Measurements from ENCODE around the gene P2RX3.

The P2RX3 gene

DNA sequence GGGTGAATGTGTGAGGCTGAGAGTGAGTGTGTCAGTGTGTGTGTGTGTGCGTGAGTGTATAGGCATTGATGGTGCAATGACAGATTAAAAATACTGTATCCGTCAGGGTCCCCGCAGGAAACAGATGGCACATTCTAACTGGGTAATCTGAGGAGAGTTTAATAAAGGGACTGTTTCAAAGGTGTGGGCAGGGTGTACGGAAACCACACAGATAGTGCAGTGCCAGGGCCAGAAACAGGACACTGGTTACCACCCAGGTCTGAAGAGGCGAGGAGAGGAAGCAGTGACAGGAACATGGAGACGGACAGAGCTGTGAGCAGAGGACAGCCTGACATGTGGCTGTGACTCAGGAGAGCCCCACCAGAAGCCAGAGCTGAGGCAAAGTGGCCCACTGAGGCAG lies 16.5 kb downstream of the P2RX3 start:
- WGBS (ENCODE audit: extremely low coverage, insufficient coverage, insufficient read length) = no CpG with 5 or more reads among the region's 6 CpGs

DNA sequence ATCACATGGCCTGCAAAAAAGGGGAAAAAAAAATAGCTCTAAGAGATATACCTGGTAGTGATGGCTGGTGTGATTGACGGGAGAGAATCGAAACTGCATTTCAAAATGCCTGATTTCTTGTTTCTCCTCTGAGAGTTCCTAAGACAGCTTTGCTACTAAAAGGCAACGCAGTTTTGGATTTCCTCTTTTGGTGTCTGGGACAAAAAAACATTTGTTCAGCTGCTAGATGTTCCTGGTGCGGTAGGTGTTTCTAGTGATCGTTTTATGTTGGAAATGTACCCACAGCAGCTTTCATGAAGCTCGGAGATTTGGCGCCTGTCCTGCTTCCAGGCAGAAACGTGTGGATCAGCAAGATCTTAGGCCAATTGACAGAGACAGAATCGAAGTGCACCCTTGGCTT lies 18.1 kb downstream of the P2RX3 start:
- no peak overlapping the region for H3K18ac ChIP-seq (ENCODE audit: low read length)
- no peak overlapping the region for H2AK5ac ChIP-seq (ENCODE audit: low read length)
- no peak overlapping the region for H3K4me2 ChIP-seq (ENCODE audit: low read length)
- no peaks in the 10 kb centered on the region for H3K79me1 ChIP-seq (ENCODE audit: low read length)
- no peak overlapping the region for H3K4me3 ChIP-seq (ENCODE audit: low read depth, low read length)
- H4K12ac ChIP-seq (ENCODE audit: low read depth, low read length) = no peak overlapping the region
- DNase-seq = no peak
- no peak overlapping the region for H3K4ac ChIP-seq (ENCODE audit: low read depth, low read length)
- H3K23ac ChIP-seq (ENCODE audit: low read length) = no peak overlapping the region
- H3K27ac ChIP-seq (ENCODE audit: low read depth, low read length) = no peak overlapping the region
- no peak overlapping the region for H2BK120ac ChIP-seq (ENCODE audit: insufficient read depth, low read length, poor library complexity)
- H3K4me1 ChIP-seq (ENCODE audit: control insufficient read depth in 1 of 2, insufficient read depth in 2 of 2, low read length in 2 of 2) = no peaks in the 10 kb centered on the region
- H3K27me3 ChIP-seq (ENCODE audit: insufficient read depth, low read length) = no peaks in the 10 kb centered on the region
- H4K8ac ChIP-seq (ENCODE audit: low read depth, low read length) = no peak overlapping the region
- no peak overlapping the region for H2BK12ac ChIP-seq (ENCODE audit: low read length)
- H3K9me3 ChIP-seq (ENCODE audit: insufficient read depth, low read depth, low read length) = no peaks in the 10 kb centered on the region
- no peaks in the 10 kb centered on the region for H3K79me2 ChIP-seq (ENCODE audit: control insufficient read depth, insufficient read depth, low read length, poor library complexity)
- no peak overlapping the region for H2BK5ac ChIP-seq (ENCODE audit: low read depth, low read length, poor library complexity)
- no peak overlapping the region for H2AFZ ChIP-seq (ENCODE audit: insufficient read depth, low read length, poor library complexity)
- H3K36me3 ChIP-seq (ENCODE audit: control insufficient read depth in 1 of 2, insufficient read depth in 2 of 2, low read length in 2 of 2) = no peaks in the 10 kb centered on the region
- no peak overlapping the region for H3K14ac ChIP-seq (ENCODE audit: low read length)
- no peak overlapping the region for H3K9ac ChIP-seq (ENCODE audit: low read length)
- H4K91ac ChIP-seq (ENCODE audit: low read depth, low read length) = no peak overlapping the region
- WGBS (ENCODE audit: extremely low coverage, insufficient coverage, insufficient read length) = no CpG with 5 or more reads among the region's 9 CpGs

More for the DNA sequence above, 16.5 kb downstream of the P2RX3 start:
- peaks cover 0 to under 1% of the 10 kb centered on the region in 2 experiments for H3K4me1 ChIP-seq (ENCODE audit: control insufficient read depth in 1 of 2, insufficient read depth in 2 of 2, low read length in 2 of 2)
- no peak overlapping the region for H4K12ac ChIP-seq (ENCODE audit: low read depth, low read length)
- H3K4me2 ChIP-seq (ENCODE audit: low read length) = no peak overlapping the region
- DNase-seq = no peak
- H3K4ac ChIP-seq (ENCODE audit: low read depth, low read length) = no peak overlapping the region
- H2BK120ac ChIP-seq (ENCODE audit: insufficient read depth, low read length, poor library complexity) = no peak overlapping the region
- H4K91ac ChIP-seq (ENCODE audit: low read depth, low read length) = no peak overlapping the region
- no peak overlapping the region for H4K8ac ChIP-seq (ENCODE audit: low read depth, low read length)
- no peaks in the 10 kb centered on the region for H3K9me3 ChIP-seq (ENCODE audit: insufficient read depth, low read depth, low read length)
- no peak overlapping the region for H2AFZ ChIP-seq (ENCODE audit: insufficient read depth, low read length, poor library complexity)
- H3K23ac ChIP-seq (ENCODE audit: low read length) = no peak overlapping the region
- no peak overlapping the region for H2BK5ac ChIP-seq (ENCODE audit: low read depth, low read length, poor library complexity)
- H2BK12ac ChIP-seq (ENCODE audit: low read length) = no peak overlapping the region
- no peak overlapping the region for H2AK5ac ChIP-seq (ENCODE audit: low read length)
- peaks cover under 1% of the 10 kb centered on the region for H3K79me1 ChIP-seq (ENCODE audit: low read length)
- H3K27me3 ChIP-seq (ENCODE audit: insufficient read depth, low read length) = no peaks in the 10 kb centered on the region
- no peak overlapping the region for H3K14ac ChIP-seq (ENCODE audit: low read length)
- H3K36me3 ChIP-seq (ENCODE audit: control insufficient read depth in 1 of 2, insufficient read depth in 2 of 2, low read length in 2 of 2) = no peaks in the 10 kb centered on the region
- H3K4me3 ChIP-seq (ENCODE audit: low read depth, low read length) = no peak overlapping the region
- H3K9ac ChIP-seq (ENCODE audit: low read length) = no peak overlapping the region
- no peak overlapping the region for H3K27ac ChIP-seq (ENCODE audit: low read depth, low read length)
- H3K18ac ChIP-seq (ENCODE audit: low read length) = no peak overlapping the region
- no peaks in the 10 kb centered on the region for H3K79me2 ChIP-seq (ENCODE audit: control insufficient read depth, insufficient read depth, low read length, poor library complexity)

DNA sequence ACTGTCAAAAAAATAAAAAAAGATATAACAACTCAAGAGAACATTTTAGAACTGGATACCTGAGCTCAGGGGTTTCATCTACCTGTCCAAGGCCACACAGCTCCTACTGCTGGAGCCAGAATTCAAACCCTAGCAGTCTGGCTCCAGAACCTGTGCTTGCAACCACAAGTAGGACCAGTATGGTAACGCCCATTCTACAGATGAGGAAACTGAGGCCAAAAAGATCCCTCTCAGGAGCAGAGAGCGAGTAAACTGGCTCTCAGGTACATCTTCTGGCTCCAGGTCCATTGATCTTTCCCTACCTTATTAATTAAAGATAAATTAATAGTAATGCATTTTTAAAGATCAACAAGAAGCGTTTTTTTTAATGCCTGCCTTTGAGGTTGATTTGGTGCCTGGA lies 19.2 kb downstream of the P2RX3 start:
- H2BK12ac ChIP-seq (ENCODE audit: low read length) = no peak overlapping the region
- WGBS (ENCODE audit: extremely low coverage, insufficient coverage, insufficient read length) = no CpG with 5 or more reads among the region's 3 CpGs
- no peaks in the 10 kb centered on the region for H3K4me1 ChIP-seq (ENCODE audit: control insufficient read depth in 1 of 2, insufficient read depth in 2 of 2, low read length in 2 of 2)
- no peak overlapping the region for H3K27ac ChIP-seq (ENCODE audit: low read depth, low read length)
- H3K36me3 ChIP-seq (ENCODE audit: control insufficient read depth in 1 of 2, insufficient read depth in 2 of 2, low read length in 2 of 2) = no peaks in the 10 kb centered on the region
- no peak overlapping the region for H2AFZ ChIP-seq (ENCODE audit: insufficient read depth, low read length, poor library complexity)
- H3K23ac ChIP-seq (ENCODE audit: low read length) = no peak overlapping the region
- H3K4me2 ChIP-seq (ENCODE audit: low read length) = no peak overlapping the region
- no peaks in the 10 kb centered on the region for H3K27me3 ChIP-seq (ENCODE audit: insufficient read depth, low read length)
- H3K79me2 ChIP-seq (ENCODE audit: control insufficient read depth, insufficient read depth, low read length, poor library complexity) = no peaks in the 10 kb centered on the region
- no peak overlapping the region for H3K4ac ChIP-seq (ENCODE audit: low read depth, low read length)
- no peaks in the 10 kb centered on the region for H3K79me1 ChIP-seq (ENCODE audit: low read length)
- H2BK120ac ChIP-seq (ENCODE audit: insufficient read depth, low read length, poor library complexity) = no peak overlapping the region
- H2BK5ac ChIP-seq (ENCODE audit: low read depth, low read length, poor library complexity) = no peak overlapping the region
- no peak overlapping the region for H4K12ac ChIP-seq (ENCODE audit: low read depth, low read length)
- no peak overlapping the region for H3K9ac ChIP-seq (ENCODE audit: low read length)
- H3K9me3 ChIP-seq (ENCODE audit: insufficient read depth, low read depth, low read length) = no peaks in the 10 kb centered on the region
- H3K18ac ChIP-seq (ENCODE audit: low read length) = no peak overlapping the region
- H2AK5ac ChIP-seq (ENCODE audit: low read length) = no peak overlapping the region
- no peak overlapping the region for H3K4me3 ChIP-seq (ENCODE audit: low read depth, low read length)
- H3K14ac ChIP-seq (ENCODE audit: low read length) = no peak overlapping the region
- no peak for DNase-seq
- no peak overlapping the region for H4K91ac ChIP-seq (ENCODE audit: low read depth, low read length)
- H4K8ac ChIP-seq (ENCODE audit: low read depth, low read length) = no peak overlapping the region

DNA sequence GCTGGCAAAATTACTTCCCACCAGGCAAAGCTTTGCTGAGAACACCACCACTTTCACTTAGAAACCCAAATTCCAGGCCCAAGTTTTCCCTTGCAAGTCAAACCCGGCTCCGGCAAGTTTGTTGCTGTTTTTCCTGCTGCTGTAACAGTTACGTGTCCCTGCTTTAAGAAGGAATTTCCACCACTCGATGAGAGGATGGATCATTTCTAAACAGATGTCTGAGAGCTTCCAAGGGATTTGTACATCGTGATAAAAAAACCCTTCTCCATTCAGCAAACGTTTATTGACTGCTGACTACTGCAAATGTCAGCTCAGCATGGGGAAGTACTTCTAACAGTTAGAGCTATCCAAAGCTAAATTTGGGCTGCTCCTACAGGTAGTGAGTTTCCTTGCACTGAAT lies 19.7 kb downstream of the P2RX3 start:
- H4K8ac ChIP-seq (ENCODE audit: low read depth, low read length) = no peak overlapping the region
- WGBS (ENCODE audit: extremely low coverage, insufficient coverage, insufficient read length) = no CpG with 5 or more reads among the region's 6 CpGs

More for the DNA sequence above, 19.7 kb downstream of the P2RX3 start:
- Histone ChIP-seq H2BK120ac (ENCODE audit: insufficient read depth, low read length, poor library complexity) (no peak overlapping the region), H2BK12ac (ENCODE audit: low read length) (no peak overlapping the region), H3K4me2 (ENCODE audit: low read length) (no peak overlapping the region), H2AFZ (ENCODE audit: insufficient read depth, low read length, poor library complexity) (no peak overlapping the region), H3K4ac (ENCODE audit: low read depth, low read length) (no peak overlapping the region), H3K27ac (ENCODE audit: low read depth, low read length) (no peak overlapping the region), H3K36me3 (ENCODE audit: control insufficient read depth in 1 of 2, insufficient read depth in 2 of 2, low read length in 2 of 2) (no peaks in the 10 kb centered on the region), H2BK5ac (ENCODE audit: low read depth, low read length, poor library complexity) (no peak overlapping the region), H3K4me1 (ENCODE audit: control insufficient read depth in 1 of 2, insufficient read depth in 2 of 2, low read length in 2 of 2) (no peaks in the 10 kb centered on the region), H4K91ac (ENCODE audit: low read depth, low read length) (no peak overlapping the region), H3K4me3 (ENCODE audit: low read depth, low read length) (no peak overlapping the region), H3K79me2 (ENCODE audit: control insufficient read depth, insufficient read depth, low read length, poor library complexity) (no peaks in the 10 kb centered on the region), H3K9me3 (ENCODE audit: insufficient read depth, low read depth, low read length) (no peaks in the 10 kb centered on the region), H3K9ac (ENCODE audit: low read length) (no peak overlapping the region), H2AK5ac (ENCODE audit: low read length) (no peak overlapping the region), H3K27me3 (ENCODE audit: insufficient read depth, low read length) (no peaks in the 10 kb centered on the region), H3K18ac (ENCODE audit: low read length) (no peak overlapping the region), H4K12ac (ENCODE audit: low read depth, low read length) (no peak overlapping the region), H3K14ac (ENCODE audit: low read length) (no peak overlapping the region), H3K23ac (ENCODE audit: low read length) (no peak overlapping the region), H3K79me1 (ENCODE audit: low read length) (no peaks in the 10 kb centered on the region)
- no peak for DNase-seq
